GM12873 (cell line): ENCODE measurements around the gene ZDHHC18.

Experiments
- CTCF ChIP-seq: IDR thresholded peaks from 2 replicates; pipeline ENCODE4 v1.5.1; 2012; ENCODE audit warnings: low read depth, mild to moderate bottlenecking, moderate library complexity, low read length, control low read depth; ENCODE audit not compliant: insufficient read depth; ENCODE audit errors: missing control alignments

Gene ZDHHC18

GRCh38 chr1:26826261-26827105 lies at the start of gene ZDHHC18:
TSS of gene ZDHHC18 (plus strand) at chr1:26826688. CDS start at chr1:26826805, 117 bp downstream.
- peak; percentile 56 for TF ChIP-seq CTCF

GRCh38 chr1:26779098-26779668 lies 47.3 kb upstream of the ZDHHC18 start:
- no peak for TF ChIP-seq CTCF

GRCh38 chr1:26780344-26780957 lies 46.0 kb upstream of the ZDHHC18 start:
- TF ChIP-seq CTCF = no peak

- no peak for TF ChIP-seq CTCF
Observed at GRCh38 chr1:26781206-26781825, 45.2 kb upstream of the ZDHHC18 start.

GRCh38 chr1:26782521-26783212 lies 43.8 kb upstream of the ZDHHC18 start:
- no peak for TF ChIP-seq CTCF

GRCh38 chr1:26783646-26784022 lies 42.9 kb upstream of the ZDHHC18 start:
- TF ChIP-seq CTCF = no peak
